ENCODE measurements around the gene NTN1.

Gene NTN1

GRCh38 chr17:9235346-9235745 lies 214.0 kb downstream of the NTN1 start:
- no peak for DNase-seq

- no peak for DNase-seq
Observed at GRCh38 chr17:9236286-9237052, 215.2 kb downstream of the NTN1 start.

GRCh38 chr17:9237053-9237410 lies 215.7 kb downstream of the NTN1 start:
- DNase-seq = no peak

DNA sequence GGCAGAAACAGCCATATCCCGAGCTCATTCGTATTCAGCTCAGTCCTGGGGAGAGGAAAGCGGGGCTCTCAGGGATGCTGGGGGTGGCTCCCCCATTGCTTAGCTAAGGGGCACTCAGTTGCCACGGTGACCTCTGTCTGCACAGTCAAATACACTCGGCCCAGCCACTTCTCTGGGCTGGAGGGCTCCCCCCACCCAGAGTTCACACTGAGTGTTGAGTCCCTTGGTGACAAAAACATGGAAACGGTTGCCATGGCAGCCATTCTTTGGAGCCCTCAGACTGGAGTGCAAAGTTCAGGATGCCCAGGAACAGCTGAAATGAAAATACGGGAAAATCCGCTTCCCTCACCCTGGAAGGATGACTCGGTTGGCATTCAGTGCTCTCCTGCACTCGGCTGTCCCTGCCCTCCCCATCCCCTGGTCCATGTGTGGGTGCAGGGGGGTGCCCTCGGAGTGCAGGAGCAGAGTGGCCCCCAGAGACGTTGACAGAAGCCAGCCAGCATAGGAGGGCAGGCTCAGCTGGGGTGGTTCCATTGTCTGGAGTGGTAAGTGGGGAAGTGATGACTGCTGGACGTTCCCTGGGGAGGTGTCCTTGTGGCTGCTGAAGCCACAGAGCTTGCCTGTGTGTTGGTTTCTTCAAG lies 216.5 kb downstream of the NTN1 start:
- no peak for DNase-seq

DNA sequence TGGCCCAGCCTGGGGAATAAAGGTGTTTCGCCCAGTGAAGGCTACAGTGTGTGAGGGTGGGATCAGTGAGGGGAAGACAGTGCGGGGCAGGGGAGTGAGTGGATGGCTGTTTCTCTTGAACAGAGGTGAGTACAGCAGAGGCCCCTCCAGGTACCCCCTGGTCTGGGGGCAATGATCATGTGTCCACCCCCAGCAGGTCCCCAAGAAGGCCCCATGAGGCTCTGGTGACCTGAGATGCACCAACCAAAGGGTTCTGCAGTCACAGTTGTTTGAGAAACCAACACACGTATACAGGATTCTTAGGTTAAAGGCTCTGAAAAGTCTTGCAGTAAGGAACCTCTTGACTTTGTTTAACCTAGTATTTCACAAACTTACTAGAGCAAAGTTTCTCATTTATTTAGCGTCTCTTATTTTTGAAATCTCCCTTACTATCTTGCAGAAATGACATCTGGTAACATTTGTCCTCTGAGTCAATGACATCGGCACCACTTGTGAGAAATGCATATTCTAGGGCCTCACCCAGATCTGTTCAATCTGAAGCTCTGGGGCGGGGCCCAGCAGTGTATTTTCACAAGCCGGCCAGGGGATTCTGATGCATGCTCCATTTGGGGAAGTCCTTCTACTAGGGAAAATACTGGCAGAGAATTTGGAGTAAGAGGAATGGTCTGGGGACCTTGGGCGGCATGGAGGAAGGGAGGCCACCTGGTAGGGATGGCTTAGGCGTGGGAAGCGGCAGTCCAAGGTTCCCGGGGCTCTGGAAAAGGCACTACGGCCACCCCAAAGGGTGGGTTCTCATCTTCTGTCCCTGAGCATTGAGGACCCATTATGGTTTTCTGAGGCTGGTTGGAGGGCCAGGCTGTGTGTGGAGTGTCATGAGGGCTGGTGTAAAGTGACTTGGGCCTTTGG lies 217.3 kb downstream of the NTN1 start:
- no peak for DNase-seq

GRCh38 chr17:9239246-9239792 lies 218.0 kb downstream of the NTN1 start:
- DNase-seq = no peak

GRCh38 chr17:9239793-9240658 lies 218.7 kb downstream of the NTN1 start:
- DNase-seq = no peak

DNA sequence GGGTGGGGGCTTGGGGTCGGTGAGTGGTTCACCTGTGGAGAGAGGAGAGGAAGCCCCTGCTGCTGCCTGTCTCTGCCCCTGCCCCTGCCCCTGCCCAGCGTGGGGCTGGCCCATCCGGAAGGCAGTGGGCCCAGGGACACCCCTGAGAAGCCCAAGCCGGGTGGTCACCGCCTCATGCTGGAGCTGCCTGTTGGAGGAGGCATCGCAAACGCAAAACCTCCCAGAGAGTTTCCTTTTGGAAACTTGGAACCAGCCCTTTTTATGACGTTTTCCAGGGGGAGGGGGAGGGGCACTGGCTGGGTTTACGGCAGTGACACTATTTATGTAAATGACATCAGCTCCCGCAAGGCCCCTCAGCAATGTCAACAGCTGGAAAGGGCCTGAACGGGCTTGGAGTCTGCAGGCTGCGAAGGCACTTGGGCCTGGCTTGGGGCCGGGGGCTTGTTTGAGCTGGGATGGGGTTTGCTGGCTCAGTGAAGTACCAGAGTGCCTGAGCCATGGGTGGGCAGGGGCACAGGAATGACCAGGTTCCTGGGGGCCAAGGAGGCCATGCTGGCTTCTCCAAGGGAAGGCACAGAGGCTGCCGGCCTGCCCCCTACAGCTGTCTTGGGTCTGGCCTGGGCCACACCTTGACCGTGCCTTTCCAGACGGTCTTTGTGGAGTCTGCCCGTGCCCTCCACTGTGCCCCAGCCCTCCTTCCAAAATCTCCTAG lies 219.5 kb downstream of the NTN1 start:
- DNase-seq = no peak

DNA sequence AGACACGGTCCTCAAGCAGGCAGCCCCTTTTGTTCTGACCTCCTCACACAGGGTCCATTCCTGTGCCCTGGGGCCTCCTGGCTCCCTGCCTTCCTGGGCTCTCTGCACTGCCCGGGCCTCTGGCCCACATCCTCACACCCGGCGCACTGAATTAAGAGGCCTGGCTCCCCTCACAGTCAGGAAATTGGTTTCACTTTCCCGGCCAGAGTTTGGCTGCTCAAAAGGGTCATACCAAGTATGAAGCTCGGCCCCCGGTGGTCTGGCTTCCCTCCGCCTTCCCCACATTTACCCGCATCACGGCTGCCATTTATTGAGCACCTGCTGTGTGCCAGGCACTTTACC lies 220.0 kb downstream of the NTN1 start:
- DNase-seq = no peak

DNA sequence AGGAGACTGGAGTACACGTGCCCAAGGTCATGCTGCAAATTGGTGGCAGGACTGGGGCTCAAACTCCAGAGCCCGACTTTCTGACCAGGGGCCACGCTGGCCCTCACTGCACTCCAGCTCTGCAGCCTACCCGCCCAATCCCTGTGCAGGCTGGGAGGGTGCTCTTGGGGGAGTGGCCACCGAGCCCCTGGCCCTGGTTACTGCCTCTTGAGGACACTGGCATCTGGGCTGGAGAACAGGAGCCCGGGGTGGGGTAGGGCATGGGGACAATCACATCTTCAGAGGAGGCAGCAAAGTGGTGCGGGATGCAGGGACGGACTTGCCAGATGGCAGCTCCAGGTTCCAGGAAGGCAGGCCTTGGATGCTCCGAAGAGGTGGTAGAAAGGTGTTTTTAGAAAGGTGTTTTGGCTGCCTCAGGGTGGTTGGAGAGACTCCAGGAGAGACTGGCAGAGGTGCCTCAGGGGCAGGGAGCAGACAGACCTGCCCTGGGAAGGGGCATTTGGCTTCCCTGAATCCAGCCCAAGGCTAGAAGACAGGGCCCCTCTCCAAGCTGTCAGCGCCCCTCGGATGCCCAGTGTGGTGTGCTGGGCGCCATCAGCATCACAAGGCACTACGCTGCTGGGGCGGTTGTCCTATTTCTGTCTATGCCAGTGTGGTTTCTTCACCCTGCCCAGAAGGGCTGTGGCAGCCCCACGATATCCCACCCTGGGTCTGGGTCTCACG lies 220.6 kb downstream of the NTN1 start:
- no peak for DNase-seq

GRCh38 chr17:9242497-9242881 lies 221.2 kb downstream of the NTN1 start:
- no peak for DNase-seq

DNA sequence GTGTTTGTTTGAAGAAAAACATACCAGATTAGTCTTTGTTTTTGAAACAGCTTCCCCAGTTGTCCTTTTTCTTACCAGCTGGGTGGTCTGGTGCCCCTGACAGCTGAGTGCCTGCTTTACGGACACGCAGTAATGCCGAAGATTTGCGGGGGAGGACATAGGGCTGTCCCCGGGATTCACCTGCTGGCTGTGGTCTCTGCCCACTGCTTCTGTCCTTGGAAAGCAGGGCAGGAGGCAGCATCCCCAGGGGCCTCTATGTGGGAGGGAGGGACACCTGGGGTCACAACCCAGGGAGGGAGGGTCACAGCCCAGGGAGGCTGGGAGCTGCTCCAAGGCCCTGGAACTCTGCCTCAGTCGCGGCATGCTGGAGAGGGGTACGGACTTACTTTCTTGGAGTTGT lies 221.7 kb downstream of the NTN1 start:
- no peak for DNase-seq

GRCh38 chr17:9244066-9245052 lies 223.0 kb downstream of the NTN1 start:
- no peak for DNase-seq

GRCh38 chr17:9247401-9247938 lies 226.2 kb downstream of the NTN1 start:
- no peak for DNase-seq

DNA sequence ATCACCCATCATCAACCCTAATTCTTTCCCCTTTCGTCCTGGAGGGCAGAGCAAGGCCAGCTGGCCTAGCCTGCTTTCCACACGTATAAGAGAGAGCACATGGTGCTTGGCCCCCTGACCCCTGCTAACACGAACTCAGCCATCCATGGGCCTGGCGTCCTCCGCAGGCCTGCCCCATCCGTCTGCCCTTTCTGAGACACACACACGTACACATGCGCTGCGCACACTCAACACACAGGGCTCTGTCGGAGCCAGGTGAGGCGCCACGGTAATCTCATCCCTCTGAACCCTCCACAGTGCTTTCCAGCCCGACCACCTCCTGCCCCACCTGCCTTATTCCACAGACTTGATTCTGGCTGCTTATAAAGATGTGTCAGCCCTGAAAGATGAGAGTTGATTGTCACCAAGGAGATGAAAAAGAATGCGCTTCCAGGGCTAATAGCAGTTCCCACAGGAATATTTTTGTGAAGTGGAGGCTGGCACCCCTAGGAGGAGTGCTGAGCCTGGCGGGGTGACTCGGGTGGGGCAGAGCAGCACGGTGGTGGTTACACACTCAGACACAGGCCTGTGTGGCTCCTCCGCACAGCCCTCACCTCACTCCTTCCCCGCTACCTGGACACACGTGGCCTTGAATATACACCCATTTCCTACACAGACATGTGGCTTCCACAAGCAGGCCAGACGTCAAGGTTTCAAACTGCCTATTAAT lies 228.1 kb downstream of the NTN1 start:
- DNase-seq = no peak

DNA sequence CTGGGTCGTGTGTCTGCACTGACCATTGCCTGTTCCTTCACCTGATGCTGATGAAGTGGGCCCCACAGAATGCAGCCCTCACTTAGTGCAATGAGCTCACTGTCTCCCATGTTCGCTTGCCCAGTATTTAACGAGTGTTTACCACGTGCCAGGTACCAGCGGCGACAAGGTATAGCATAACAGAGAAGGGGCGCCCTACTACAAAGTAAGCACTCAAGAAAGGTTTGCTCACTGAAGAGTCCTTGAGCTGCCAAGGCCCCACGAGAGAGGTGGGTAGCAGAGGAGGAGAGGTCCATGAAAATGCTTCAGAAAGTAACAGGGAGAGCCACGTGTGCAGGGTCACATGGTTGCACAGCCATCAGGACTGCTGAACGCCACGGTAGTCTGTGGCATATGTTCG lies 230.0 kb downstream of the NTN1 start:
- no peak for DNase-seq

- DNase-seq = no peak
Observed at GRCh38 chr17:9253308-9253707, 232.0 kb downstream of the NTN1 start.

DNA sequence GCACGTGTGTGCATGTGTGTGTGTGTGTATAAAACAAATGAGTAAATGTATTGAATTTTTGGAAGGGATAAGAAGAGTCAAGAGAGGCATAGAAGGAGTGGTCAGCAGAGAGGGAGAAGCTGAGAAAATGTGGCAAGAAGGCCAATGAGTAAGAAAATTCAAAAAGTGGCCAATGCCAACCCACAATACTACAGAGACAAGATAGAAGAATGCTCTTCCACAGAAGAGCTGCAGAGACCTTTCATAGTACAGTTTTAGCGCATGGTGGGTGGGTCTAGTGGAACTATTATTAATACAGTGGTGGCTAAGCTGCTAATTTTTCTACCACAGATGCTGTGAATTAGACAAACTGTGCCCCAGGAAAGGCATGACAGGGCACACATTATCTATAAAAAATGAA lies 233.5 kb downstream of the NTN1 start:
- DNase-seq = no peak

- DNase-seq = no peak
Observed at GRCh38 chr17:9255833-9256232, 234.5 kb downstream of the NTN1 start.

Data from KG1 (cell line).